DMS153 treated with DMSO at 0.1 percent for 48 hours (cell line): Measurements from ENCODE around the gene CRTAP.
A peak's percentile ranks its signal among the peaks of the same experiment; 100 is the strongest.
"Not testable (repeated sequence)": the region's sequence is repeated elsewhere in the genome, so short reads cannot be mapped to it uniquely, and the experiment has no call there.

Experiments used
- DNase-seq: peaks from one replicate; lab custom pipeline; 2025; ENCODE audit not compliant: unreplicated experiment; lab: John Stamatoyannopoulos, UW

The CRTAP gene

GRCh38 chr3:33113772-33114621 is at the start of gene CRTAP:
CRTAP (plus strand) TSS chr3:33114014; CDS start chr3:33114078, 64 bp downstream.
- peak; percentile 2 for DNase-seq

- DNase-seq, result no peak
Observed at GRCh38 chr3:33064929-33065328, 48.9 kb upstream of the CRTAP start.

GRCh38 chr3:33067484-33067883 is 46.3 kb upstream of the CRTAP start:
- no peak for DNase-seq

GRCh38 chr3:33069862-33070261 is 44.0 kb upstream of the CRTAP start:
- DNase-seq, result peak; percentile 32

GRCh38 chr3:33071181-33071580 is 42.6 kb upstream of the CRTAP start:
- DNase-seq, result no peak

GRCh38 chr3:33071946-33072345 is 41.9 kb upstream of the CRTAP start:
- DNase-seq, result no peak

GRCh38 chr3:33074217-33075067 is 39.4 kb upstream of the CRTAP start:
- peak; percentile 4 for DNase-seq

- DNase-seq, result no peak
Observed at GRCh38 chr3:33075995-33076394, 37.8 kb upstream of the CRTAP start.

- DNase-seq, result no peak
Observed at GRCh38 chr3:33076952-33077351, 36.9 kb upstream of the CRTAP start.

- no peak for DNase-seq
Observed at GRCh38 chr3:33077976-33078375, 35.8 kb upstream of the CRTAP start.

GRCh38 chr3:33079813-33080212 is 34.0 kb upstream of the CRTAP start:
- DNase-seq, result not testable (repeated sequence)

GRCh38 chr3:33081812-33082211 is 32.0 kb upstream of the CRTAP start:
- DNase-seq, result no peak

GRCh38 chr3:33083958-33084357 is 29.9 kb upstream of the CRTAP start:
- no peak for DNase-seq

GRCh38 chr3:33088691-33089090 is 25.1 kb upstream of the CRTAP start:
- no peak for DNase-seq

- DNase-seq, result no peak
Observed at GRCh38 chr3:33089515-33089914, 24.3 kb upstream of the CRTAP start.

- no peak for DNase-seq
Observed at GRCh38 chr3:33091746-33092145, 22.1 kb upstream of the CRTAP start.

- DNase-seq, result no peak
Observed at GRCh38 chr3:33092496-33093254, 21.1 kb upstream of the CRTAP start.

GRCh38 chr3:33093847-33094246 is 20.0 kb upstream of the CRTAP start:
- DNase-seq, result no peak

- DNase-seq, result no peak
Observed at GRCh38 chr3:33095436-33095835, 18.4 kb upstream of the CRTAP start.

GRCh38 chr3:33096093-33096868 is 17.5 kb upstream of the CRTAP start:
- no peak for DNase-seq
